OCI-LY1 (cell line): ENCODE data around the gene CARF.

Source experiments
- H2AFZ ChIP-seq: fragments of 200-600 bp; sonication (generic), shearing (Covaris generic); 2 replicates; pipeline ENCODE4 v1.6.0; 2014; ENCODE audit warnings: antibody characterized with exemption, mild to moderate bottlenecking, low read length
- H3F3A ChIP-seq: fragments of 200-600 bp; sonication (generic), shearing (Covaris generic); 2 replicates; pipeline ENCODE4 v1.6.0; 2014; ENCODE audit warnings: mild to moderate bottlenecking, antibody characterized with exemption, low read length, moderate library complexity; ENCODE audit not compliant: insufficient read depth
- H3K27ac ChIP-seq: fragments of 200-600 bp; sonication (generic); 2 replicates; pipeline ENCODE4 v1.5.1; 2014; ENCODE audit warnings: low read length, mixed run types, mild to moderate bottlenecking, low read depth; ENCODE audit not compliant: poor library complexity, severe bottlenecking
- H3K27me3 ChIP-seq: fragments of 200-600 bp; sonication (generic); 2 replicates; pipeline ENCODE4 v1.6.0; 2014; ENCODE audit warnings: antibody characterized with exemption, mild to moderate bottlenecking, low read length, moderate library complexity; ENCODE audit not compliant: insufficient read depth
- H3K36me3 ChIP-seq: fragments of 200-600 bp; sonication (generic); 2 replicates; pipeline ENCODE4 v1.6.1; 2014; ENCODE audit warnings: mild to moderate bottlenecking, antibody characterized with exemption, low read length, moderate library complexity, mixed read lengths; ENCODE audit not compliant: insufficient read depth
- H3K4me1 ChIP-seq: fragments of 200-600 bp; sonication (generic); 2 replicates; pipeline ENCODE4 v1.5.1; 2014; ENCODE audit warnings: mild to moderate bottlenecking, low read length, moderate library complexity; ENCODE audit not compliant: insufficient read depth, severe bottlenecking
- H3K4me2 ChIP-seq: fragments of 200-600 bp; sonication (generic), shearing (Covaris generic); 2 replicates; pipeline ENCODE4 v1.6.1; 2014; ENCODE audit warnings: low read length
- H3K4me3 ChIP-seq: fragments of 200-600 bp; sonication (generic); 2 replicates; pipeline ENCODE4 v1.5.1; 2014; ENCODE audit warnings: low read length, low read depth, mild to moderate bottlenecking, mixed read lengths; ENCODE audit not compliant: poor library complexity, severe bottlenecking
- H3K79me2 ChIP-seq: fragments of 200-600 bp; shearing (Covaris generic); 2 replicates; pipeline ENCODE4 v1.6.1; 2016; ENCODE audit warnings: mixed run types, low read length, mixed read lengths; ENCODE audit not compliant: insufficient read depth
- H3K9ac ChIP-seq: fragments of 200-600 bp; sonication (generic), shearing (Covaris generic); 2 replicates; pipeline ENCODE4 v1.6.1; 2014; ENCODE audit warnings: mild to moderate bottlenecking, low read length, mixed read lengths
- H3K9me2 ChIP-seq: fragments of 200-600 bp; sonication (generic), shearing (Covaris generic); 2 replicates; pipeline ENCODE4 v1.6.1; 2014; ENCODE audit warnings: low read depth, mild to moderate bottlenecking, low read length, mixed read lengths
- H3K9me3 ChIP-seq: fragments of 200-600 bp; shearing (Covaris generic); 2 replicates; pipeline ENCODE4 v1.6.1; 2014; ENCODE audit warnings: low read length, mixed read lengths
- H4K20me1 ChIP-seq: fragments of 200-600 bp; sonication (generic), shearing (Covaris generic); 2 replicates; pipeline ENCODE4 v1.6.0; 2016; ENCODE audit warnings: mild to moderate bottlenecking, low read length; ENCODE audit not compliant: insufficient read depth
- EZH2 ChIP-seq: fragments of 200-600 bp; sonication (generic), shearing (Covaris generic); IDR thresholded peaks from 2 replicates; pipeline ENCODE4 v1.8.0; 2017; ENCODE audit warnings: borderline replicate concordance, mixed run types, mild to moderate bottlenecking, antibody characterized with exemption, low read length, moderate library complexity, mixed read lengths
- TF ChIP-seq, protein P1 (sequence below): fragments of 200-600 bp; sonication (generic), shearing (Covaris generic); IDR thresholded peaks from 2 replicates; pipeline ENCODE4 v1.5.1; 2017; ENCODE audit warnings: mild to moderate bottlenecking, antibody characterized with exemption, low read length, moderate library complexity, mixed read lengths

The CARF gene

DNA sequence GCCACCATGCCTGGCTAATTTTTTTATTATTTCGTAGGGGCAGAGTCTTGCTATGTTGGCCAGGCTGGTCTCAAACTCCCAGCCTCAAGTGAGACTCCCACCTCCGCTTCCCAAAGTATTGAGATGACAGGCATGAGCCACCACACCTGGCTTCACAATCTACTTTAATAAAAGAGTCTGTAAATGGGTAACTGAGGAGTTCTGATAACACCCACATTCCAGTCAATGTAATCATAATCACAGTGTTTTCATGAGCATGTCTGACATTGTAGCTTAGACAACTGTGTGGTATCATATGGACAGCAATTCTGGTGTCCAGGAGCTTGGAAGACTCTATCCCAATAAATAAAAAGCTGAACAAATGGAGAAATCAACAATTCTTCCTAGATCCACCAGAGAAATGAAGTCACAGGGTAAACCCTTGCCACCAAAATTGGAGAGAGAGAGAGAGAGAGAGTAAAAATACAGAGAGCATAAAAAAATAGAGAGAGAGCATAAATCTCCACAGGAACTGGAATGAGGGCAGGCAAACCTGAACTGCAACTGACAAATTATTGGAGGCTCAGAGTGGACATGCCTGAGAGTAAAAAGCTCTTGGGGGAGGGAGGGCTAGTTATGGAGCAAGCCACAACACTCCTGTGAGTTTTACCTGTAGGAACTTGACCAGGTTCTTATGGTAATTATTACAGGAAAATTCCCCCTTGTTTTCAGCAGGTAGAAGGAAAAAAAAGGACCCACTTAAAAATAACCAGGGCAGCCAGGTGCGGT is 90.2 kb downstream of the CARF start:
- H4K20me1 ChIP-seq, result no peaks in the 10 kb centered on the region
- no peak overlapping the region for H3K27ac ChIP-seq
- H3K9me3 ChIP-seq, result no peaks in the 10 kb centered on the region
- H2AFZ ChIP-seq, result no peak overlapping the region
- H3K79me2 ChIP-seq, result no peaks in the 10 kb centered on the region
- no peaks in the 10 kb centered on the region for H3K4me1 ChIP-seq
- no peak overlapping the region for H3K9ac ChIP-seq
- no peaks in the 10 kb centered on the region for H3F3A ChIP-seq
- TF ChIP-seq, protein P1, sequence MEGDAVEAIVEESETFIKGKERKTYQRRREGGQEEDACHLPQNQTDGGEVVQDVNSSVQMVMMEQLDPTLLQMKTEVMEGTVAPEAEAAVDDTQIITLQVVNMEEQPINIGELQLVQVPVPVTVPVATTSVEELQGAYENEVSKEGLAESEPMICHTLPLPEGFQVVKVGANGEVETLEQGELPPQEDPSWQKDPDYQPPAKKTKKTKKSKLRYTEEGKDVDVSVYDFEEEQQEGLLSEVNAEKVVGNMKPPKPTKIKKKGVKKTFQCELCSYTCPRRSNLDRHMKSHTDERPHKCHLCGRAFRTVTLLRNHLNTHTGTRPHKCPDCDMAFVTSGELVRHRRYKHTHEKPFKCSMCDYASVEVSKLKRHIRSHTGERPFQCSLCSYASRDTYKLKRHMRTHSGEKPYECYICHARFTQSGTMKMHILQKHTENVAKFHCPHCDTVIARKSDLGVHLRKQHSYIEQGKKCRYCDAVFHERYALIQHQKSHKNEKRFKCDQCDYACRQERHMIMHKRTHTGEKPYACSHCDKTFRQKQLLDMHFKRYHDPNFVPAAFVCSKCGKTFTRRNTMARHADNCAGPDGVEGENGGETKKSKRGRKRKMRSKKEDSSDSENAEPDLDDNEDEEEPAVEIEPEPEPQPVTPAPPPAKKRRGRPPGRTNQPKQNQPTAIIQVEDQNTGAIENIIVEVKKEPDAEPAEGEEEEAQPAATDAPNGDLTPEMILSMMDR, result no peak
- TF ChIP-seq EZH2, result no peak
- no peak overlapping the region for H3K4me2 ChIP-seq
- no peaks in the 10 kb centered on the region for H3K27me3 ChIP-seq
- no peak overlapping the region for H3K4me3 ChIP-seq
- no peaks in the 10 kb centered on the region for H3K9me2 ChIP-seq
- H3K36me3 ChIP-seq, result no peaks in the 10 kb centered on the region

DNA sequence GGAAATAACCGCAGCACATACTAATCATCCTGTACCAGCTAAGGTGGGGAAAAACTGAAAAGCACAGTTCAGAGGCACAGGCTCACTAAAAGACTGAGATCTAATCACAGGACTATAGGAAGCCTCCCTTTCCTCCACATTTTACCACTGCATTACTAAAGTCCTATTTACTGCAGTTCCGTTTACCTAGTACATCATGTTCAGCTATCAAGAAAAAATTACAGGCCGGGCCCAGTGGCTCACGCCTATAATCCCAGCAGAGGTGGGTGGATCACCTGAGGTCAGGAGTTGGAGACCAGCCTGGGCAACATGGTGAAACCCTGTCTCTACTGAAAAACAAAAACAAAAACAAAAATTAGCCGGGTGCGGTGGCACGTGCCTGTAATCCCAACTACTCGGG is 91.6 kb downstream of the CARF start:
- no peaks in the 10 kb centered on the region for H3F3A ChIP-seq
- H4K20me1 ChIP-seq, result no peaks in the 10 kb centered on the region
- H2AFZ ChIP-seq, result no peak overlapping the region
- H3K4me3 ChIP-seq, result no peak overlapping the region
- no peaks in the 10 kb centered on the region for H3K27me3 ChIP-seq
- no peaks in the 10 kb centered on the region for H3K4me1 ChIP-seq
- no peaks in the 10 kb centered on the region for H3K9me3 ChIP-seq
- no peak overlapping the region for H3K27ac ChIP-seq
- H3K4me2 ChIP-seq, result no peak overlapping the region
- no peaks in the 10 kb centered on the region for H3K36me3 ChIP-seq
- no peaks in the 10 kb centered on the region for H3K9me2 ChIP-seq
- H3K79me2 ChIP-seq, result no peaks in the 10 kb centered on the region
- TF ChIP-seq, protein P1, result no peak
- TF ChIP-seq EZH2, result no peak
- H3K9ac ChIP-seq, result no peak overlapping the region

DNA sequence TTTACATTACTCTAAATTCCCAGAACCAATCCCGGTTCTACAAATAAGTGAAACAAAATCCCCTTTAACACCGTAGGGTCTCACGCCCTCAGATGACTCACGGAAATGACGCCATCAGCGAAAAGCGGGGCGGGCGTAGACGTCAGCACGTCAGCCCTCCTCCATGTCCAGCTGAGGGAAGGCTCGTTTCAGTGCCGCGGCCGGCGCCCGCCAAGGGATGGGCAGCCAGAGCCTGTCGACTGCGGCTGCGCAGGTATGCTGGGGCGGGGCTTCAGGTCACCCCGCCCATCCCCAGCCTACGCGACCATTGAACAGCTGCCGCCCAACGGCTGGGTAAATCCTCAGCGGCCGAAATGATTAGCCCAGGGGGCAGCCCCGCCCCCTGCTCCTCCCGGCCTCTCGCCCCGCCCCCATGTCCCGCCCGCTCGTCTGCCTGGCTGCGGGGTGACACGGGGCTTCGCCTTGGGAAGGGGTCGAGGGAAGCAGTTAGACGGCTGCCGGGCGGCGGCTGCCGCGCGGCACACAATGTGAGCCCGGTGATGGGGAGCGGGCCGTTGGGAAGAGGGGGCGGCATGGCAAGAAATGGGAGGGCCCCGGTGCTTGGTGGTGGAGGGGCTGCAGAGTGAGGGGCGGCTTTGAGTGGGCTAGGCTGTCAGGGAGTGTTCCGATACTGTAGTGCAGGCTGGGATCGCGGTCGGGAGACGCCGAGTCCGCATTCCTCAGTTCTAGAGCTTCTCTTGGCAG is 102.6 kb downstream of the CARF start, which contains the start of gene NBEAL1:
NBEAL1 (plus strand) TSS at position 420 of the 744 bp plus-strand sequence. CDS start 1,510 bp downstream, outside the sequence.
- H3K4me1 ChIP-seq, result peaks cover 45% of the 10 kb centered on the region
- H3K9me3 ChIP-seq, result no peaks in the 10 kb centered on the region
- peak within 1 kb of the TSS; percentile 69 for H3K4me3 ChIP-seq
- H3F3A ChIP-seq, result no peaks in the 10 kb centered on the region
- peak within 1 kb of the TSS; percentile 72 for H3K9ac ChIP-seq
- H3K9me2 ChIP-seq, result no peaks in the 10 kb centered on the region
- peak within 1 kb of the TSS; percentile 78 for H3K4me2 ChIP-seq
- H4K20me1 ChIP-seq, result no peaks in the 10 kb centered on the region
- TF ChIP-seq, protein P1, result no peak
- no peak for TF ChIP-seq EZH2
- no peaks in the 10 kb centered on the region for H3K79me2 ChIP-seq
- H3K27ac ChIP-seq, result no peak within 1 kb of the TSS
- H3K27me3 ChIP-seq, result no peaks in the 10 kb centered on the region
- H2AFZ ChIP-seq, result peak within 1 kb of the TSS; percentile 82
- no peaks in the 10 kb centered on the region for H3K36me3 ChIP-seq
